Colonic mucosa (tissue), 4 donors: ENCODE data around the gene NUAK1. TPM values are rescaled to one million over a fixed set of nuclear protein-coding genes. Genes with fewer than 3 reads are reported as not detected.

ENCODE experiments used
- DNase-seq: peaks from one replicate; pipeline ENCODE4 v3.0.0-alpha.2; 2020
- H3K27ac ChIP-seq: fragments of 200-600 bp; one replicate; pipeline ENCODE4 v1.8.0; 2021
- H3K27me3 ChIP-seq: fragments of 200-600 bp; one replicate; pipeline ENCODE4 v1.8.0; 2021
- H3K36me3 ChIP-seq: fragments of 200-600 bp; one replicate; pipeline ENCODE4 v1.8.0; 2021
- H3K4me1 ChIP-seq: fragments of 200-600 bp; one replicate; pipeline ENCODE4 v1.8.0; 2021; ENCODE audit warnings: mild to moderate bottlenecking
- H3K4me3 ChIP-seq: fragments of 200-600 bp; one replicate; pipeline ENCODE4 v1.8.0; 2021
- H3K9ac ChIP-seq, 2 donors: one replicate each; pipeline ENCODE4 v1.7.0; 2013; ENCODE audit warnings: control low read depth in 2 of 2, low read depth in 2 of 2, low read length in 2 of 2
- H3K9me3 ChIP-seq: fragments of 200-600 bp; one replicate; pipeline ENCODE4 v1.8.0; 2021
- intact Hi-C: fragments of 100-400 bp; cut with DNase I; formaldehyde crosslinking; loops from one replicate; pipeline ENCODE4 v1.14.1; 2022
- total RNA-seq, 2 donors: library from RNA; stranded (reverse); fragmentation: NEBNext Ultra II Directional in 1 of 2; extraction: Animal tissue kit (Norgen Biotek cat#: 25700) in 1 of 2; gene quantifications; one replicate each; pipeline ENCODE4 v1.2.1, GENCODE V29; 2021
- TF ChIP-seq, protein P1 (sequence below): fragments of 200-600 bp; IDR thresholded peaks from one replicate; pipeline ENCODE4 v1.8.0; 2022; ENCODE audit warnings: antibody characterized with exemption, mild to moderate bottlenecking
- donor health status: healthy.
- donor health status: DM: no; HTN: no; CAD: no.
- donor health status: DM: no; HTN: no; CAD: no.

The NUAK1 gene
- total RNA-seq, 2 donors from 2014 or later, result 2.2 to 3.7 TPM

DNA sequence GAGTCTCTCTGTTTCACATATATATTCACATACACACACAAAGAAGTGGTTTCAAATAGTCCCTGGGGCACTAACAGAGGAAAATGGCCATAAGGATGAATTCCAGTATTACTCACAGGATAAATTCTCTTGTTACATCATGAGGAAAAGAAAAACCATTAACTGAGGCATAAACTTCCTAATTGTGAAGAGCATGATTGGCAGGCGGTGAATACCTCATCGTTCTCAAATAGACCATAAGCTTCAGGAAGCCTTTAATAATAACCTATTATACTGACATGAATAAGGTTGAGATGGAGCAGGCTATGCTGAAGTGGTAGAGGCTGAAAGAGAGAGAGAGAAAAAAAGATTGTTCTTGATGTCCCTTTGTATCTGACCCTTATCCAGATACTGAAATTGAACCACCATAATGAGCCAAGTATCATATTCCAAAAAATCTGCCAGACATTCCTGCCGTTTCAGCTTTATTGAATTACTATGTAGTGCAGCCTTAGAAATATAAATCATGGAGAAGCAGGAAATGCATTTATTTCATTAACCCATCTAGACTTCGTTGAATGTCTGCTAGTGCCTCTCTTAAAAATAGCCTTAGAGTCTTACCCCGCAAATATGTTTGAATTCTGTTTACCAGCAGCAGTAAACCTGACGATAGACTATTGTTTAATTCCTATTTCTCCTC lies 86.8 kb downstream of the NUAK1 start:
- no peak overlapping the region for H3K9ac ChIP-seq
- no peaks in the 10 kb centered on the region for H3K36me3 ChIP-seq
- no peaks in the 10 kb centered on the region for H3K9me3 ChIP-seq
- no peaks in the 10 kb centered on the region for H3K4me1 ChIP-seq
- intact Hi-C loops, result no loop called here
- TF ChIP-seq, protein P1, sequence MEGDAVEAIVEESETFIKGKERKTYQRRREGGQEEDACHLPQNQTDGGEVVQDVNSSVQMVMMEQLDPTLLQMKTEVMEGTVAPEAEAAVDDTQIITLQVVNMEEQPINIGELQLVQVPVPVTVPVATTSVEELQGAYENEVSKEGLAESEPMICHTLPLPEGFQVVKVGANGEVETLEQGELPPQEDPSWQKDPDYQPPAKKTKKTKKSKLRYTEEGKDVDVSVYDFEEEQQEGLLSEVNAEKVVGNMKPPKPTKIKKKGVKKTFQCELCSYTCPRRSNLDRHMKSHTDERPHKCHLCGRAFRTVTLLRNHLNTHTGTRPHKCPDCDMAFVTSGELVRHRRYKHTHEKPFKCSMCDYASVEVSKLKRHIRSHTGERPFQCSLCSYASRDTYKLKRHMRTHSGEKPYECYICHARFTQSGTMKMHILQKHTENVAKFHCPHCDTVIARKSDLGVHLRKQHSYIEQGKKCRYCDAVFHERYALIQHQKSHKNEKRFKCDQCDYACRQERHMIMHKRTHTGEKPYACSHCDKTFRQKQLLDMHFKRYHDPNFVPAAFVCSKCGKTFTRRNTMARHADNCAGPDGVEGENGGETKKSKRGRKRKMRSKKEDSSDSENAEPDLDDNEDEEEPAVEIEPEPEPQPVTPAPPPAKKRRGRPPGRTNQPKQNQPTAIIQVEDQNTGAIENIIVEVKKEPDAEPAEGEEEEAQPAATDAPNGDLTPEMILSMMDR, result no peak
- no peak overlapping the region for H3K27ac ChIP-seq
- H3K4me3 ChIP-seq, result no peak overlapping the region
- H3K27me3 ChIP-seq, result no peaks in the 10 kb centered on the region
- DNase-seq, result no peak

GRCh38 chr12:106049546-106049945 lies 89.2 kb downstream of the NUAK1 start:
- no peaks in the 10 kb centered on the region for H3K9me3 ChIP-seq
- DNase-seq, result no peak
- intact Hi-C loops, result no loop called here
- TF ChIP-seq, protein P1, result no peak
- no peak overlapping the region for H3K9ac ChIP-seq
- H3K36me3 ChIP-seq, result no peaks in the 10 kb centered on the region
- H3K4me3 ChIP-seq, result no peak overlapping the region
- H3K27me3 ChIP-seq, result no peaks in the 10 kb centered on the region
- no peaks in the 10 kb centered on the region for H3K4me1 ChIP-seq
- H3K27ac ChIP-seq, result no peak overlapping the region

- no peaks in the 10 kb centered on the region for H3K9me3 ChIP-seq
- DNase-seq, result no peak
Measured at GRCh38 chr12:106049105-106049504, 89.6 kb downstream of the NUAK1 start.

GRCh38 chr12:106048676-106049075 lies 90.1 kb downstream of the NUAK1 start:
- H3K9me3 ChIP-seq, result no peaks in the 10 kb centered on the region
- H3K9ac ChIP-seq, result no peak overlapping the region
- no peaks in the 10 kb centered on the region for H3K4me1 ChIP-seq
- TF ChIP-seq, protein P1, result no peak
- H3K27ac ChIP-seq, result no peak overlapping the region
- H3K4me3 ChIP-seq, result no peak overlapping the region
- H3K36me3 ChIP-seq, result no peaks in the 10 kb centered on the region
- intact Hi-C loops, result no loop called here
- no peaks in the 10 kb centered on the region for H3K27me3 ChIP-seq
- no peak for DNase-seq

More at GRCh38 chr12:106049105-106049504, 89.6 kb downstream of the NUAK1 start:
- Histone ChIP-seq H3K27me3 (no peaks in the 10 kb centered on the region), H3K4me3 (no peak overlapping the region), H3K4me1 (no peaks in the 10 kb centered on the region), H3K9ac (no peak overlapping the region), H3K36me3 (no peaks in the 10 kb centered on the region), H3K27ac (no peak overlapping the region)
- intact Hi-C loops, result no loop called here
- TF ChIP-seq, protein P1, result no peak

GRCh38 chr12:106048016-106048415 lies 90.7 kb downstream of the NUAK1 start:
- Histone ChIP-seq H3K9ac (no peak overlapping the region), H3K4me3 (no peak overlapping the region), H3K27me3 (no peaks in the 10 kb centered on the region), H3K36me3 (no peaks in the 10 kb centered on the region), H3K4me1 (no peaks in the 10 kb centered on the region), H3K9me3 (no peaks in the 10 kb centered on the region), H3K27ac (no peak overlapping the region)
- intact Hi-C loops, result no loop called here
- no peak for DNase-seq
- TF ChIP-seq, protein P1, result no peak
